GM12892 (cell line): ENCODE data around the gene FAM81A.

Experiments
- POLR2A ChIP-seq: IDR thresholded peaks from 2 replicates; pipeline ENCODE4 v1.6.1; 2011; ENCODE audit warnings: low read depth, low read length, control low read depth
- POLR2AphosphoS5 ChIP-seq: IDR thresholded peaks from 2 replicates; pipeline ENCODE4 v1.6.1; 2011; ENCODE audit warnings: low read depth, low read length, control low read depth
- TAF1 ChIP-seq: IDR thresholded peaks from 2 replicates; pipeline ENCODE4 v1.6.1; 2011; ENCODE audit warnings: low read depth, mild to moderate bottlenecking, control low read depth, low read length, borderline replicate concordance

GRCh38 chr15:59556380-59556779, 118.4 kb downstream of the FAM81A start:
- no peak for TF ChIP-seq POLR2AphosphoS5
- TF ChIP-seq POLR2A = no peak
- TF ChIP-seq TAF1 = no peak
